ENCODE measurements around the gene VWA5B2.

- TF ChIP-seq POLR2A (IDR thresholded peaks at IDR 0.05): no peak
- no peak for TF ChIP-seq CTCF (IDR thresholded peaks at IDR 0.05)
Observed at GRCh38 chr3:184196536-184196935, 32.8 kb upstream of the VWA5B2 start.

Measured in body of pancreas (tissue), 4 donors.